ENCODE data around the gene KIF21B.
"Not testable (repeated sequence)": the region's sequence is repeated elsewhere in the genome, so short reads cannot be mapped to it uniquely, and the experiment has no call there.

Gene KIF21B

GRCh38 chr1:200968469-200969410 is 54.8 kb downstream of the KIF21B start:
- in situ Hi-C loops (cut with HindIII; ENCODE audit: low pct_unique_long_range_greater_than_20kb, low sequenced_read_pairs): no loop called here
- no peak for TF ChIP-seq JUND (IDR thresholded peaks at IDR 0.05; ENCODE audit: low read depth)
- no peak for DNase-seq (ENCODE audit: low read depth in 1 of 2, low spot score in 1 of 2)

GRCh38 chr1:200967693-200968468 is 55.6 kb downstream of the KIF21B start:
- DNase-seq (ENCODE audit: low read depth in 1 of 2, low spot score in 1 of 2): no peak
- in situ Hi-C loops (cut with HindIII; ENCODE audit: low pct_unique_long_range_greater_than_20kb, low sequenced_read_pairs): no loop called here
- TF ChIP-seq JUND (IDR thresholded peaks at IDR 0.05; ENCODE audit: low read depth): no peak

GRCh38 chr1:200966934-200967333 is 56.6 kb downstream of the KIF21B start:
- in situ Hi-C loops (cut with HindIII; ENCODE audit: low pct_unique_long_range_greater_than_20kb, low sequenced_read_pairs): no loop called here
- DNase-seq (ENCODE audit: low read depth in 1 of 2, low spot score in 1 of 2): no peak
- TF ChIP-seq JUND (IDR thresholded peaks at IDR 0.05; ENCODE audit: low read depth): no peak

- DNase-seq (ENCODE audit: low read depth in 1 of 2, low spot score in 1 of 2): no peak
- in situ Hi-C loops (cut with HindIII; ENCODE audit: low pct_unique_long_range_greater_than_20kb, low sequenced_read_pairs): no loop called here
- TF ChIP-seq JUND (IDR thresholded peaks at IDR 0.05; ENCODE audit: low read depth): no peak
Measured at GRCh38 chr1:200965111-200965805, 58.3 kb downstream of the KIF21B start.

- in situ Hi-C loops (cut with HindIII; ENCODE audit: low pct_unique_long_range_greater_than_20kb, low sequenced_read_pairs); DNase-seq (ENCODE audit: low read depth in 1 of 2, low spot score in 1 of 2): not testable (repeated sequence)
Measured at GRCh38 chr1:200963888-200964287, 59.6 kb downstream of the KIF21B start.

GRCh38 chr1:200963076-200963475 is 60.4 kb downstream of the KIF21B start:
- in situ Hi-C loops (cut with HindIII; ENCODE audit: low pct_unique_long_range_greater_than_20kb, low sequenced_read_pairs): no loop called here
- no peak for TF ChIP-seq JUND (IDR thresholded peaks at IDR 0.05; ENCODE audit: low read depth)
- DNase-seq (ENCODE audit: low read depth in 1 of 2, low spot score in 1 of 2): no peak

- no peak for TF ChIP-seq JUND (IDR thresholded peaks at IDR 0.05; ENCODE audit: low read depth)
- in situ Hi-C loops (cut with HindIII; ENCODE audit: low pct_unique_long_range_greater_than_20kb, low sequenced_read_pairs): no loop called here
- DNase-seq (ENCODE audit: low read depth in 1 of 2, low spot score in 1 of 2): no peak
Measured at GRCh38 chr1:200962631-200963030, 60.9 kb downstream of the KIF21B start.

GRCh38 chr1:200962151-200962550 is 61.4 kb downstream of the KIF21B start:
- DNase-seq (ENCODE audit: low read depth in 1 of 2, low spot score in 1 of 2); in situ Hi-C loops (cut with HindIII; ENCODE audit: low pct_unique_long_range_greater_than_20kb, low sequenced_read_pairs): not testable (repeated sequence)

- in situ Hi-C loops (cut with HindIII; ENCODE audit: low pct_unique_long_range_greater_than_20kb, low sequenced_read_pairs): no loop called here
- no peak for TF ChIP-seq JUND (IDR thresholded peaks at IDR 0.05; ENCODE audit: low read depth)
- DNase-seq (ENCODE audit: low read depth in 1 of 2, low spot score in 1 of 2): no peak
Measured at GRCh38 chr1:200960948-200961340, 62.6 kb downstream of the KIF21B start.

- in situ Hi-C loops (cut with HindIII; ENCODE audit: low pct_unique_long_range_greater_than_20kb, low sequenced_read_pairs): no loop called here
- no peak for TF ChIP-seq JUND (IDR thresholded peaks at IDR 0.05; ENCODE audit: low read depth)
- no peak for DNase-seq (ENCODE audit: low read depth in 1 of 2, low spot score in 1 of 2)
Measured at GRCh38 chr1:200960236-200960947, 63.1 kb downstream of the KIF21B start.

- in situ Hi-C loops (cut with HindIII; ENCODE audit: low pct_unique_long_range_greater_than_20kb, low sequenced_read_pairs): no loop called here
- no peak for TF ChIP-seq JUND (IDR thresholded peaks at IDR 0.05; ENCODE audit: low read depth)
- DNase-seq (ENCODE audit: low read depth in 1 of 2, low spot score in 1 of 2): no peak
Measured at GRCh38 chr1:200959411-200959921, 64.0 kb downstream of the KIF21B start.

GRCh38 chr1:200958597-200958996 is 64.9 kb downstream of the KIF21B start:
- in situ Hi-C loops (cut with HindIII; ENCODE audit: low pct_unique_long_range_greater_than_20kb, low sequenced_read_pairs): no loop called here
- DNase-seq (ENCODE audit: low read depth in 1 of 2, low spot score in 1 of 2): no peak
- TF ChIP-seq JUND (IDR thresholded peaks at IDR 0.05; ENCODE audit: low read depth): no peak
